T-helper 2 cell treated with Interferon-gamma antibody and Interleukin-4, amounts not matched to agents 100 ng/mL and 5 ng/mL, for 36 hours (primary cell): ENCODE data around the gene FARSB. TPM values are rescaled to one million over a fixed set of nuclear protein-coding genes. Genes with fewer than 3 reads are reported as not detected.

Source experiments
- intact Hi-C: fragments of 100-400 bp; cut with micrococcal nuclease; formaldehyde crosslinking; loops from one replicate; pipeline ENCODE4 v1.15.1; 2023
- total RNA-seq: library from RNA; stranded (reverse); gene quantifications from 2 replicates; pipeline ENCODE4 v1.2.3, GENCODE V29; 2022

The FARSB gene
- total RNA-seq, 1 donor from 2014 or later: 32.1 TPM

DNA sequence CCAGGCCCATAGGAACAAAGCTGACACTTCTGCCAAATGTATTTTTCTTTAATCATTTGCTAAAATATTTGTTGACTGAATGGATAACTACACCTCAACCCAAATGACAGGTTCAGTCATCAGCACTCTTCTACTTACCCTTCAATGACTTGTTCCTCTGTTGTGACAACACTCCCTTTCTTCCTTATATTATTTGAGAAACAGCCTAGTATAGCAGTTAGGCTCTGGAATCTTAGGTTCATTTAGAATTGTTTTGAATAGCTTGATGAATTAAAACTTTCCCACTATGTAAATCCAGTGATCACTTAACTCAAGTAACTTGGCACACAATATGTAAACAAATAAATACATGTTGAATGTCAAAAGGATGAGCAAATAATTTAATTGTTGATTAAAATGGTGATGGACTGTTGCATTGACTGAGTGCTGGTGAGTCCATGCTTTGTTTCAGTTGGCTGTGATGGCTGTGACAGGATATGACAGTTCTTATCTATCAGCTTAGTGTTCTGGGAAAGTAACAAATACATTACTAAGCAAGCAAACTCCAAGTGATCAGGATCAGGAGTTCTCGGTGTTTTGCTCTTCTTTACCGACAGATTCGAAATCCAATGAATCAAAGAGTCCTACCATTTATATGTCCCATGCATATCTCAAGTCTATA, 12.7 kb upstream of the FARSB start:
- intact Hi-C loops: no loop called here

- intact Hi-C loops: no loop called here
These were observed 7.6 kb upstream of the FARSB start for GRCh38 chr2:222663479-222663878.

DNA sequence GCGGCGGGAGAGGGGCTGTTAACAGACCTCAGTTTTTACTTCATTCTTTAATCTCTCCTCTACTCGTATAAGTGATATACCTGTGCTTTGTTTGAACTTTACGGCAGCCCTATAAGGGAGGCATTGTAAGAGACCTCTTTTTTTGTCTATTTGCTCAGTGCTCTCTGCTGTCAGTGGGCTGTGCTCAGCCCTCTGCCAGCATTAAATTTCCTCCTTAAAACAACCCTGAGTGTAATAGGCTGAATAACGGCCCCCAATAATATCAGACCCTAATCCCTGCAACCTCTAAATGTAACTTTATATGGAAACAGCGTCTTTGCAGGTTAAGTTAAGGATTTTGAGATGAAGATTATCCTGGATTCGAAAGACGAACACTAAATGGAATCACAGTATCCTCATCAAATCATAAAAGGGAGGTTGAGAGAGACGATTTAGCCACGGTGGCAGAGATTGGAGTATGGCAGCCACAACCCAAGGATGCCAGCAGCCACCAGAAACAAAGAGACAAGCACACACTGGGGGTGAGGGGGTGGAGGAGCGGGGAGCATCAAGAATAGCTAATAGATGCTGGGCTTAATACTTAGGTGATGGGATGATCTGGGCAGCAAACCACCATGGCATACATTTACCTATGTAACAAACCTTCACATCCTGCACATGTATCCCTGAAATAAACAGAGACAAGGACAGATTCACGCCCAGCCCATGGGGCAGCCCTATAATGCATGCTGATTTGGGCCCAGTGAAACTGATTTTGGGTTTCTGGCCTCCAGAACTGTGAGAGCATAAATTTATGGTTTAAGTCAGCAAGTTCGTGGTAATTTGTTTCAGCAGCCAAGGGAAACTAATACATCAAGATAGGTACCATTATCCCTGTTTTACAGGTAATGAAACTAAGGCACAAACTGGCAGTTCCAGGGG, 894 bp upstream of the FARSB start:
- intact Hi-C loops: loop anchor here (1.0 to 5.0 kb wide), 4 partner anchors 133 to 1929 kb away; partner anchors contain the start of gene CUL3

DNA sequence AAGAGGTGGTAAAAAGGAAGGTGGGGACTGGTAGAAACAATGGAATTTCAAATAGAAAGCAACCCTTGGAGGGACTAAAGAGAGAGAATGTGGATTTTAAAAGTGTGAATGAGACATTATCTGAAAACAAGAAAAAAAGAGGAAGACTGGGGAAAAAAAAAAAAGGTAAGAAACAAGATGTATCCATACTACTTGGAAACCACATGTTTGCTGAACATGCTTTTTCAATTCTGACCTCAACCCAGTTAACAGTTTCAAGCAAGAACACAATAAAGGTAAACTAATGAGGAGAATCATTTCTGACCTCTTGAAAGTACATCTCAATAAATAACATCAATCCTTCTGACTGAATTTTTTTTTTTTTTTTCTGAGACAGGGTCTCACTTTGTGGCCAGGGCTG, 2.6 kb downstream of the FARSB start:
- intact Hi-C loops: no loop called here

- intact Hi-C loops: no loop called here
These were observed 3.2 kb downstream of the FARSB start for GRCh38 chr2:222652491-222653255.

DNA sequence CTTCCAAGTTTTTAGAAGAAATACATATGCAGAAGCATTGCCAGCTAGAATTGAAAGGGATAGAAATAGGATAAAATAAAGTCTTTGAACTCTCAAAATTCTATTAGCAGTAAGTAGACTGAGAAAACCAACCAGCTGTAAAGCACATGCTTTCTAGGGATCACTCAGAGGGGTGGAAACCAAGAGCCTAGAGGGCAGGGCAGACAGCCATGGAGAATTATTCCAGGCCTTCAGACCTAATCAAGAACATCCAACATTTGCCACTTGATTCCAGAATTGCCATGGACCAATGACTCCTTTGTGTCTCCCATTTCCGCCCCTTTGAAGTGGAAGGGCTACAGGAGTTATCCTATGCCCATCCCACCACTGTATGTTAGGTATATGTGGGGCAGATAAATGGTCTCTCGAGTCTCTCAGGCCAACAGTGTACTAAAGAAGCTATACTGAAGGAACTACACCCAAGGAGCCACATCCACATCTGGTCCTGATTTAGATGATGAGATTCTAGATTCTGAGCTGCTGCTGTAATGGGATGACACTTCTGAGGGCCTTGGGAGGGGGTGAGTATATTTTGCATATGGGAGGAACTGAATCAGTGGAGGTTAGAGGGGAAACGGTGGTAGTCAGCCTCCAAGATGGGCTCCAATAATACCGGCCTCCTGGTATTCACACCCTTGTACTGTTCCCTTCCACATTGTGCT, 4.0 kb downstream of the FARSB start:
- intact Hi-C loops: no loop called here

- intact Hi-C loops: no loop called here
These were observed 6.1 kb downstream of the FARSB start for GRCh38 chr2:222649801-222650200.

DNA sequence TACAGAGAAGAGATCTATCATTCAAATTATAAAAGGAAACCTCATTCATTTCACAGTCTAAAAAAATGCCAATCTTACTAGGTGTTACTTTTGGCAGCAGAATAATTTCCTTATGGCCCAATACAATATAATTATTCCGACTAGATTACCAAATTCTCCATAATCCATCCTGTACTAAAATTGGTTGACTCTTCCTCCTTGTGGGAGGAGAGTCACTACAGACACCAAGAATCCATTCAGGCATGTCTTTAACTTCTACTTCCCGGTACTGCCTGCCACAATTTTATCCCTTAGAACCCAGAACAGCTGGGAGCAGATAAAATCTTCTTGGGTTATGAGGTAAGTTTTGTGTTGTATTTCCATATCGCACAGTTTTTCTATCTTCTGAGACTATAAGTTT, 9.9 kb downstream of the FARSB start:
- intact Hi-C loops: no loop called here

DNA sequence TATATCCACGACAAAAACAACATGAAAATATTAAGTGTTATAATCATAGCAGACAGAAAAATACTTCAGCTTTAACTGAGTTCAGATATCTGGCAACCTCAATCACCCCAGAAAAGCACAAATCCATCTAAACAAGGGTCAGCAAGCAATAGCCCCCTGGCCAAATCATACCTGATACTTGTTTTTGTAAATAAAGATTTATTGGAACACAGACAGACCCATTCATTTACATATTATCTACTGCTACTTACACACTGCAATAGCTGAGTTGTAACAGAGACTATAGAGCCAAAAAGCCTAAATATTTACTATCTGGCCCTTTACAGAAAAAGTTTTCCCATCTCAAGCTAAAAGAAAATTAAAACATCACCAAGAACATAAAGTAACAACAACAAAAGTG, 12.8 kb downstream of the FARSB start:
- intact Hi-C loops: no loop called here

DNA sequence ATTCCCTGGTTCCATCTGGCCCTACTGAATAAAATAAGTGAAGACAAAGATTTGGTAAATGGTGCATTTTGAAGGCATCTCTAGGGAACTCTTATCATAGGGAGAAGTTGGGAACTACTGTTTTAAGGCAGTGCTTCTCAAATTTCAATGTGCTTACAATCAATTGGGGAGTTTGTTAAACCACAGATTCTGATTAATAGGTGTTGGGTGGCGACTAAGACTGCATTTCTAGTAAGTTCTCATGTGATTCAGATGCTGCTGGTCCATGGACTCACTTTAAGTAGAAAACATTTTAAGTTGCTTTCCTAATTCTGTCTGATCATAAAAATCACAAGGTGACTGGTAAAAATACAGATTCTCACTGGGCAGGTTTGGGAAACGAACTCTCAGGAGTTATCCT, 14.6 kb downstream of the FARSB start:
- intact Hi-C loops: no loop called here

- intact Hi-C loops: no loop called here
These were observed 18.8 kb downstream of the FARSB start for GRCh38 chr2:222637067-222637466.

GRCh38 chr2:222635295-222635694, 20.6 kb downstream of the FARSB start:
- intact Hi-C loops: no loop called here

- intact Hi-C loops: no loop called here
These were observed 28.1 kb downstream of the FARSB start for GRCh38 chr2:222627764-222628163.

GRCh38 chr2:222623756-222624309, 32.1 kb downstream of the FARSB start:
- intact Hi-C loops: no loop called here

- intact Hi-C loops: no loop called here
These were observed 33.0 kb downstream of the FARSB start for GRCh38 chr2:222622910-222623309.

DNA sequence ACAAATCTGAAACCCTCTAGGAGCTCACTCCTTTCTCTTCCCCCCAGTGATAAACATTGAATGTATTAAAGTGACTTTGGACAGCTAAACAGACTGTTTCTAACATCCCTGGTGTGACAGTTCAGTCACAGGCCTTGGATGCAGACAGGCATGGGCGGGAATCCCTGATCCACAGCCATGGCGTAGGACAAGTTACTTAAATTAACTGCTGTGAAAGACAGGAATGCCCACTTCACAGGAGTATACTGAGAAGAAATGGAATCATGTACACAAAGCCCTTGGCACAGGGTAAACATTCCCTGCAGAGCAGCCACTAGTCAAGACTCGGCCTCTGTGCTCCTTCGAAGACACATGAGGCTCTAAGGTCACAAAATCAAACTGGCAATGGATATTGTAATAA, 34.0 kb downstream of the FARSB start:
- intact Hi-C loops: no loop called here

GRCh38 chr2:222615320-222615719, 40.6 kb downstream of the FARSB start:
- intact Hi-C loops: no loop called here

DNA sequence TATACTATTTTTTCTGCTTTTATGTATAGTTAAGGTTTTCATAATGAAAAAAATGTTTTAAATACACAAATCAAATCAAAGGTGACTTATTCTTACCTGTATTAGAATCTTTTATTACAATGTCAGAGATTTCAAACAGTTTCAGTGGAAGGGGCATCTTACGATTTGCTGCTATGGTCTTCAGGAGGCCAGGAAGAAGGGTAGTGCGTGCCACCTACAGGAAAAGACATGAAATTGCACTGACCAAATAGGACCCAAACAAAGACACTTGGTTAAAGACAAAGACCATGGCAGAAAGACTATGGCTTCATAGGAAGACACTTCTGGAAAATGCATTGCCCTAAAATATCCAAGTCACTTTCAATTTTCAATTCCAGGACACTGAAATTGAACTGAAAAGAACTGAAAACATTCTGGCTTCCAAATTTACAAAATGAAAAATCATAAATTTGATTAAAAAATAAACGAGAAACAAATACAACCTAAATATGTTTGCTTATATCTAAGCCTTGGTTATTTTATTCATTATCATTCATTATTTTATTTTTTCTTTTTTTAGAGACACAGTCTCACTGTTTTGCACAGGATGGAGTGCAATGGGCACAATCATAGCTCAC, 42.1 kb downstream of the FARSB start:
- intact Hi-C loops: loop anchor here (1.0 to 5.0 kb wide), 2 partner anchors 296 to 557 kb away; no protein-coding TSS in a partner anchor

DNA sequence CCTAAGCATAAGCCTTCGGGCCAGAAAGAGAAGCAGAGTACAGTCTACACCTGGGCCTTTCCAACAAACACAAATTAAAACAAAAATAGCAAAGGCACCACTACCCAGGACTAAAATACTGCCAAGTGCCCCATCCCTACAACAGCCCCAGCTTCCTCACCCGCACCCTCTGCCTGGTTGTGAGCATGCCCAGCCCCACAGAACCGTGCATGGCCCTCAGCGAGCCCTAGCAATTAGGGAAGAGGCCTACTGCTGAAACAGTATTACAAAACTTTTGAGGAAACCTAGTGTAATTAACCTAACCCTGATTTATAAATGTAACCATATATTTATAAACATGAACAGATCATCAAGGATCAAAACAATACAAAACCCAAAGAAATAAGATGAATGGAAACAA, 44.2 kb downstream of the FARSB start:
- intact Hi-C loops: loop anchor here (5.0 kb wide), 1 partner anchor 554 kb away; no protein-coding TSS in a partner anchor

DNA sequence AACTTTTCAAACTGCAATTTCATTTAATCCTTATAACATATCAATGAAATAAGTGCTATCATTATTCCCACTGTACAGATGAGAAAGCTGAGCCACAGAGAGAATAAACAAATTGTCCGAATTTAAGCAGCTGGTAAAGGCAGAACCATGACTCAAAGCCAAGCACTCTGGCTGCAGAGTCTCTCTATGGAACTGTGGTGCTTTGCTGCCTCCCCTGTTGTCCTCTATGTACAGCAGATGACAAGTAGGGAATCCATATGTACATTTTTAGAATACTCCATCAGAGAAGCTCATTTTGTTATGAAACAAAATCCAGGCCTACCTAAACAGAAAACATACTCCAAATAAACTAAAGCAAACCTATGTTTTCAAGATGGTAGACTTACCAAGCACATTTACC, 45.1 kb downstream of the FARSB start:
- intact Hi-C loops: loop anchor here (5.0 kb wide), 1 partner anchor 553 kb away; no protein-coding TSS in a partner anchor
